RWPE2 (cell line): ENCODE data around the gene SEMA3A.
A peak's percentile ranks its signal among the peaks of the same experiment; 100 is the strongest.

ENCODE experiments used
- ATAC-seq: fragments of 200-7000 bp; cut with Tn5 transposase; 3 replicates; pipeline ENCODE4 v1.9.1; 2021; ENCODE audit warnings: low read depth
- DNase-seq: peaks from one replicate; pipeline ENCODE4 v3.0.0-alpha.2; 2020; ENCODE audit warnings: low spot score
- H3K27ac ChIP-seq: fragments of 450-650 bp; 2 replicates; pipeline ENCODE4 v1.5.1; 2017; ENCODE audit warnings: mild to moderate bottlenecking; ENCODE audit not compliant: poor library complexity, severe bottlenecking
- H3K27me3 ChIP-seq: fragments of 250-450 bp; sonication (Bioruptor Pico); 2 replicates; pipeline ENCODE4 v1.5.1; 2021; ENCODE audit warnings: mild to moderate bottlenecking, moderate library complexity; ENCODE audit not compliant: insufficient read depth, poor library complexity, severe bottlenecking
- H3K36me3 ChIP-seq: fragments of 250-450 bp; sonication (Bioruptor Pico); 2 replicates; pipeline ENCODE4 v1.5.1; 2020; ENCODE audit warnings: low read depth, mild to moderate bottlenecking, moderate library complexity
- H3K4me1 ChIP-seq: fragments of 250-450 bp; sonication (Bioruptor Pico); 2 replicates; pipeline ENCODE4 v1.5.1; 2021; ENCODE audit warnings: mild to moderate bottlenecking, moderate library complexity; ENCODE audit not compliant: insufficient read depth, poor library complexity, severe bottlenecking
- H3K4me3 ChIP-seq: fragments of 250-450 bp; sonication (Bioruptor Pico); 2 replicates; pipeline ENCODE4 v1.5.1; 2021; ENCODE audit warnings: mild to moderate bottlenecking, moderate library complexity; ENCODE audit not compliant: severe bottlenecking
- H3K9me3 ChIP-seq: fragments of 250-450 bp; sonication (Bioruptor Pico); 2 replicates; pipeline ENCODE4 v1.5.1; 2021; ENCODE audit warnings: mild to moderate bottlenecking, moderate library complexity; ENCODE audit not compliant: severe bottlenecking
- TF ChIP-seq, protein P1 (sequence below): fragments of 450-650 bp; IDR thresholded peaks from one replicate; pipeline ENCODE4 v1.5.1; 2017; ENCODE audit warnings: mild to moderate bottlenecking, moderate library complexity; ENCODE audit not compliant: poor library complexity, severe bottlenecking

The SEMA3A gene

DNA sequence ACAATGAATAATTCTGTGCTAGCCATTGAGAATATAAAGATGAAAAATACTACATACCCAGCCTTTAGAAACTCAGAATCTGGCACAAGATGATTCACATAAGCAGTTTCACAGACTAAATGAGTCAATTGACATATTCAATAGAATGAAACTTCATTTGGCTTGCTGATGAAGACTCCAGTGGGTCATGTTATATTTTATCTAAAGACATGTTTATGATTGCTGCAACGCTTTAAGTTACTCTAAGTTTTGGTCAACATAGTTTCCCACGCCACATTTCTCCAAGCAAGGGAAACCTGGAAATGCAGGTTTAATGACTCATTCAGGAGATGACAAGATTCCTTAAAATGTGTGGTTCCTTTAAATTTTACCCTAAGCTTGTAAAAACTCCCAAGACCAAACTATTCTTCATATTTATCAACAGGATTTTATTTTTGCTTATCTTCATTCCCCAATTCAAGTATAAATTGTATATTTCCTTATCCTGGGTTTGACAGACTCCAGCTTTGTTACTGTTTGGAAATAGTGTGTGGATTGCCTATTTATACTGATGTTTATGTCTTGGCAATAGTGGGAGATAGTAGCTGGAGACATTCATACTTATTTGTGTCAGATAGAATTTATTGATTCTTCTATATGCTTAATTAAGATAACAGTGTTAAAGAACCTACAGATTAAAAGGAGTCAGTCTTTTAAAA lies 6.6 kb downstream of the SEMA3A start:
- H3K27me3 ChIP-seq, result no peaks in the 10 kb centered on the region
- no peak overlapping the region for H3K4me3 ChIP-seq
- DNase-seq, result no peak
- TF ChIP-seq, protein P1, sequence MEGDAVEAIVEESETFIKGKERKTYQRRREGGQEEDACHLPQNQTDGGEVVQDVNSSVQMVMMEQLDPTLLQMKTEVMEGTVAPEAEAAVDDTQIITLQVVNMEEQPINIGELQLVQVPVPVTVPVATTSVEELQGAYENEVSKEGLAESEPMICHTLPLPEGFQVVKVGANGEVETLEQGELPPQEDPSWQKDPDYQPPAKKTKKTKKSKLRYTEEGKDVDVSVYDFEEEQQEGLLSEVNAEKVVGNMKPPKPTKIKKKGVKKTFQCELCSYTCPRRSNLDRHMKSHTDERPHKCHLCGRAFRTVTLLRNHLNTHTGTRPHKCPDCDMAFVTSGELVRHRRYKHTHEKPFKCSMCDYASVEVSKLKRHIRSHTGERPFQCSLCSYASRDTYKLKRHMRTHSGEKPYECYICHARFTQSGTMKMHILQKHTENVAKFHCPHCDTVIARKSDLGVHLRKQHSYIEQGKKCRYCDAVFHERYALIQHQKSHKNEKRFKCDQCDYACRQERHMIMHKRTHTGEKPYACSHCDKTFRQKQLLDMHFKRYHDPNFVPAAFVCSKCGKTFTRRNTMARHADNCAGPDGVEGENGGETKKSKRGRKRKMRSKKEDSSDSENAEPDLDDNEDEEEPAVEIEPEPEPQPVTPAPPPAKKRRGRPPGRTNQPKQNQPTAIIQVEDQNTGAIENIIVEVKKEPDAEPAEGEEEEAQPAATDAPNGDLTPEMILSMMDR, result no peak
- peak overlapping the region; percentile 75 for H3K27ac ChIP-seq
- H3K9me3 ChIP-seq, result no peaks in the 10 kb centered on the region
- no peaks in the 10 kb centered on the region; the same call in 1 of the 2 replicates for H3K36me3 ChIP-seq
- peak; percentile 82 for ATAC-seq
- H3K4me1 ChIP-seq, result peaks cover 49% of the 10 kb centered on the region

DNA sequence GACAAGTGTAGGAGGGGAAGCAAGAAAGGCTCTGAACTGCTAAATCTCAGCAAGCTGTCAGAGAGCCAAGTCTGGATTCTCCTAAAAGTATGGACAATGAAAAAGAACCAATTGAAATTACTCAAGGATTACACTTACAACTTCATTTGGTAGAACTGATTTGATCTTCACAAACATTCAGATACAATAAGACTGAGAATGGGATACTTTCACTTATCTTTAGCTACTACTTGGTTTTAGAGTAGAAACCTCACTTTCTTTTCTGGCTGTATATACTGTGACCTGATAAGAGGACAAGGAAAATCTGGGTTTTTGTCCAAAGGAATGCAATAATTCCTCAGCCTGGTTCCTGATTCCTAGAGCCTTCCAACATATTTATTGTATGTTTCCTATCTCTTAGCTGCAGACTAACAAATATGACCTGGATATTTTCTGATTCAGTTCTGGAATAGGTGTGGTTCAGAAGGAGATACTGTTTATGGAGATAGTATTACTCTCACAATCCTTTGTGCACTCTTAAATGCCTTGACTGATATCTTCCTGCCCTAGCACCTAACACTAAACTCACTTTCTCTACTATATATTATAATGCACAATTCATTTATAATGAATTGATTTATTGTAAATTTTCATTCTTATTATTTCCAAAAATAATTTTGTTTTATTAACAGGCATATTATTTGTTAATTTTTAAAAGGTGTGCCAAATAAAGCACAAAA lies 7.3 kb downstream of the SEMA3A start:
- no peaks in the 10 kb centered on the region; the same call in 1 of the 2 replicates for H3K36me3 ChIP-seq
- H3K27me3 ChIP-seq, result no peaks in the 10 kb centered on the region
- ATAC-seq, result no peak
- peaks cover 49% of the 10 kb centered on the region for H3K4me1 ChIP-seq
- H3K4me3 ChIP-seq, result no peak overlapping the region
- no peak for DNase-seq
- TF ChIP-seq, protein P1, result no peak
- peak overlapping the region; percentile 75 for H3K27ac ChIP-seq
- no peaks in the 10 kb centered on the region for H3K9me3 ChIP-seq

DNA sequence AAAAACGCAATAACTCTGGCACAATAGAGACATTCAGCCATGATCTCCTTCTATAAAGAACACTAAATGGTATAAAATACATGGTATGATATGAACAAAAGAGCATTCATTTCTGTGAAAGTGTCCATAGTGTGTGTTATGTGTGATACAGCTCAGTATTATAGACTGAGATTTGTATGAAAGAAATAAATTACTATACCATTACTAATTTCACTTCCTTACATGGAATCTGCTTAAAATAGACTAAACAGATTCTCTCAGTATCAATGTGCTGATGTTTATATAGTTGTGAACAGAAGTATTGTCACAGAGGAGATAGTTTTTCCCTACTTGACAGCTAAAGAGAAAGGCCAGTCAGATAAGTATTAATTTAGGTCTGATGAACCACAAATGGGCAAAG lies 10.8 kb downstream of the SEMA3A start:
- no peak for DNase-seq
- Histone ChIP-seq H3K4me1 (peaks cover 21% of the 10 kb centered on the region), H3K36me3 (no peaks in the 10 kb centered on the region; the same call in 1 of the 2 replicates), H3K4me3 (no peak overlapping the region), H3K27ac (no peak overlapping the region), H3K27me3 (no peaks in the 10 kb centered on the region), H3K9me3 (no peaks in the 10 kb centered on the region)
- ATAC-seq, result no peak
- TF ChIP-seq, protein P1, result no peak

DNA sequence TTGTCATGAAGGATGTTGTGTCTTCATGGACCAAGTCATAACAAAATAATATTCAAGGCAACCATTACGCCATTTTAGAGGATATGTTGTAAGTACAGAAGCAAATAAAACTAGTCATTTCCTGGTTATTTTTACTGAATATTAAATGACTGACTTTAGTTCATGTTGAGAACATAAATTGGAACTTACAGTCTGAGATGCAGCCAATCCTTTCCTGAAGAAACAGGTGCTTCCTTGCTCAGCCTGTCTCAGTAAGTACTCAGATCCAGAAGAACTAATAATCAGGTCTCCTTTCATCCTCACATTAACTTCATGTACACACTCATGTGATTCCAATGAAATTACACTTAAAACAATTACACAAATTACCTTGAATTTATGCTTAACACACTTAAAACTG lies 12.3 kb downstream of the SEMA3A start:
- DNase-seq, result no peak
- TF ChIP-seq, protein P1, result no peak
- peaks cover 20% of the 10 kb centered on the region for H3K4me1 ChIP-seq
- no peak overlapping the region for H3K27ac ChIP-seq
- no peaks in the 10 kb centered on the region for H3K27me3 ChIP-seq
- no peak overlapping the region for H3K4me3 ChIP-seq
- no peak for ATAC-seq
- no peaks in the 10 kb centered on the region for H3K9me3 ChIP-seq
- no peaks in the 10 kb centered on the region; the same call in 1 of the 2 replicates for H3K36me3 ChIP-seq
